Stimulated activated naive B cell treated with anti-CD40 and anti-IgM and Interleukin-4, amounts not matched to agents 10 μg/mL and 1 μg/mL and 100 μg/mL, for 72 hours (primary cell): ENCODE measurements around the gene HOOK1.
A peak's percentile ranks its signal among the peaks of the same experiment; 100 is the strongest.
"Not testable (repeated sequence)": the region's sequence is repeated elsewhere in the genome, so short reads cannot be mapped to it uniquely, and the experiment has no call there.

Source experiments
- ATAC-seq, 2 donors: fragments of 150-1000 bp; cut with Tn5 transposase; replicated peaks; 2 replicates each; pipeline ENCODE4 v1.10.0; 2021; ENCODE audit warnings: moderate library complexity in 1 of 2
- DNase-seq: peaks from one replicate; pipeline ENCODE4 v3.0.0; 2021
- H3K27ac Mint-ChIP-seq: one replicate; pipeline ENCODE4 v1.8.0; 2022; ENCODE audit warnings: mild to moderate bottlenecking, mixed read lengths
- H3K27me3 Mint-ChIP-seq, 2 donors: one replicate each; pipeline ENCODE4 v1.8.0; 2022; ENCODE audit warnings: mixed read lengths in 2 of 2
- H3K36me3 Mint-ChIP-seq, 2 donors: one replicate each; pipeline ENCODE4 v1.8.0; 2022; ENCODE audit warnings: mixed read lengths in 2 of 2, mild to moderate bottlenecking in 1 of 2
- H3K4me1 Mint-ChIP-seq, 2 donors: one replicate each; pipeline ENCODE4 v1.8.0; 2022; ENCODE audit warnings: mixed read lengths in 2 of 2, mild to moderate bottlenecking in 1 of 2
- H3K4me3 Mint-ChIP-seq, 2 donors: one replicate each; pipeline ENCODE4 v1.8.0; 2022; ENCODE audit warnings: mild to moderate bottlenecking in 2 of 2, mixed read lengths in 2 of 2, moderate library complexity in 1 of 2
- H3K9me3 Mint-ChIP-seq, 2 donors: one replicate each; pipeline ENCODE4 v1.8.0; 2022; ENCODE audit warnings: mixed read lengths in 2 of 2, mild to moderate bottlenecking in 1 of 2

The HOOK1 gene

GRCh38 chr1:59892841-59893811, 78.4 kb downstream of the HOOK1 start:
- Mint-ChIP-seq H3K27me3 (peaks cover 0 to 7% of the 10 kb centered on the region in 2 donors), H3K4me3 (no peak overlapping the region), H3K9me3 (peaks cover 10 to 13% of the 10 kb centered on the region in 2 donors), H3K4me1 (no peaks in the 10 kb centered on the region), H3K27ac (no peak overlapping the region), H3K36me3 (peaks cover 0 to 5% of the 10 kb centered on the region in 2 donors)
- DNase-seq = no peak
- no peak for ATAC-seq

- Mint-ChIP-seq H3K36me3 (peaks cover 0 to 3% of the 10 kb centered on the region in 2 donors), H3K27ac (no peak overlapping the region)
Observed at GRCh38 chr1:59897165-59897564, 82.4 kb downstream of the HOOK1 start.

GRCh38 chr1:59898927-59899326, 84.2 kb downstream of the HOOK1 start:
- ATAC-seq = no peak
- DNase-seq = no peak
- H3K4me3 Mint-ChIP-seq = no peak overlapping the region

More at GRCh38 chr1:59897165-59897564, 82.4 kb downstream of the HOOK1 start:
- H3K9me3 Mint-ChIP-seq = no peaks in the 10 kb centered on the region
- H3K27me3 Mint-ChIP-seq = peaks cover 0 to 7% of the 10 kb centered on the region in 2 donors
- H3K4me1 Mint-ChIP-seq = no peaks in the 10 kb centered on the region
- no peak overlapping the region for H3K4me3 Mint-ChIP-seq
- ATAC-seq = no peak
- no peak for DNase-seq

GRCh38 chr1:59900640-59901039, 85.9 kb downstream of the HOOK1 start:
- ATAC-seq (no peak), DNase-seq (no peak)
- no peak overlapping the region for H3K4me3 Mint-ChIP-seq
- peaks cover 3 to 5% of the 10 kb centered on the region in 2 donors for H3K4me1 Mint-ChIP-seq
- H3K9me3 Mint-ChIP-seq = no peaks in the 10 kb centered on the region
- no peak overlapping the region for H3K27ac Mint-ChIP-seq
- peaks cover 0 to 3% of the 10 kb centered on the region in 2 donors for H3K36me3 Mint-ChIP-seq
- peaks cover 0 to 7% of the 10 kb centered on the region in 2 donors for H3K27me3 Mint-ChIP-seq

More at GRCh38 chr1:59898927-59899326, 84.2 kb downstream of the HOOK1 start:
- H3K4me1 Mint-ChIP-seq = peaks cover 3 to 5% of the 10 kb centered on the region in 2 donors
- H3K27ac Mint-ChIP-seq = no peak overlapping the region
- peaks cover 0 to 3% of the 10 kb centered on the region in 2 donors for H3K36me3 Mint-ChIP-seq
- no peaks in the 10 kb centered on the region for H3K9me3 Mint-ChIP-seq
- H3K27me3 Mint-ChIP-seq = peaks cover 0 to 7% of the 10 kb centered on the region in 2 donors

- H3K9me3 Mint-ChIP-seq = no peaks in the 10 kb centered on the region
- H3K4me3 Mint-ChIP-seq = no peak overlapping the region
- no peak overlapping the region for H3K27ac Mint-ChIP-seq
- H3K4me1 Mint-ChIP-seq = peaks cover 3 to 5% of the 10 kb centered on the region in 2 donors
- no peak for ATAC-seq
- peaks cover 0 to 3% of the 10 kb centered on the region in 2 donors for H3K36me3 Mint-ChIP-seq
- peaks cover 0 to 7% of the 10 kb centered on the region in 2 donors for H3K27me3 Mint-ChIP-seq
- no peak for DNase-seq
Observed at GRCh38 chr1:59901770-59902388, 87.1 kb downstream of the HOOK1 start.

- H3K9me3 Mint-ChIP-seq = no peaks in the 10 kb centered on the region
- H3K27ac Mint-ChIP-seq = no peak overlapping the region
- no peak overlapping the region for H3K4me3 Mint-ChIP-seq
- H3K27me3 Mint-ChIP-seq = peaks cover 0 to 7% of the 10 kb centered on the region in 2 donors
- ATAC-seq (peak; percentile 57 to 74), DNase-seq (no peak)
- peaks cover 0 to 3% of the 10 kb centered on the region in 2 donors for H3K36me3 Mint-ChIP-seq
- H3K4me1 Mint-ChIP-seq = peaks cover 3 to 5% of the 10 kb centered on the region in 2 donors
Observed at GRCh38 chr1:59903141-59903754, 88.5 kb downstream of the HOOK1 start.

- DNase-seq (no peak), ATAC-seq (no peak)
- Mint-ChIP-seq H3K4me1 (peaks cover 3 to 5% of the 10 kb centered on the region in 2 donors), H3K36me3 (no peaks in the 10 kb centered on the region), H3K27ac (no peak overlapping the region), H3K27me3 (peaks cover 0 to 2% of the 10 kb centered on the region in 2 donors), H3K9me3 (no peaks in the 10 kb centered on the region), H3K4me3 (no peak overlapping the region)
Observed at GRCh38 chr1:59906931-59907330, 92.2 kb downstream of the HOOK1 start.

GRCh38 chr1:59908084-59908483, 93.3 kb downstream of the HOOK1 start:
- ATAC-seq (no peak), DNase-seq (no peak)
- no peaks in the 10 kb centered on the region for H3K36me3 Mint-ChIP-seq
- H3K27ac Mint-ChIP-seq = no peak overlapping the region
- peaks cover 2 to 4% of the 10 kb centered on the region in 2 donors for H3K4me1 Mint-ChIP-seq
- H3K4me3 Mint-ChIP-seq = no peak overlapping the region
- no peaks in the 10 kb centered on the region for H3K27me3 Mint-ChIP-seq
- H3K9me3 Mint-ChIP-seq = no peaks in the 10 kb centered on the region

GRCh38 chr1:59908682-59909081, 93.9 kb downstream of the HOOK1 start:
- DNase-seq (no peak), ATAC-seq (no peak)
- no peaks in the 10 kb centered on the region for H3K9me3 Mint-ChIP-seq
- no peaks in the 10 kb centered on the region for H3K36me3 Mint-ChIP-seq
- H3K27me3 Mint-ChIP-seq = no peaks in the 10 kb centered on the region
- no peaks in the 10 kb centered on the region for H3K4me1 Mint-ChIP-seq
- H3K27ac Mint-ChIP-seq = no peak overlapping the region
- H3K4me3 Mint-ChIP-seq = no peak overlapping the region

GRCh38 chr1:59914791-59915286, 100.1 kb downstream of the HOOK1 start:
- not testable (repeated sequence) for H3K4me1 Mint-ChIP-seq, DNase-seq

GRCh38 chr1:59915516-59915915, 100.8 kb downstream of the HOOK1 start:
- Mint-ChIP-seq H3K4me3 (no peak overlapping the region), H3K9me3 (no peaks in the 10 kb centered on the region), H3K27ac (no peak overlapping the region), H3K4me1 (no peaks in the 10 kb centered on the region), H3K27me3 (peaks cover 5 to 16% of the 10 kb centered on the region in 2 donors), H3K36me3 (no peaks in the 10 kb centered on the region)
- no peak for ATAC-seq
- DNase-seq = no peak

More at GRCh38 chr1:59914791-59915286, 100.1 kb downstream of the HOOK1 start:
- not testable (repeated sequence) for H3K27ac Mint-ChIP-seq, H3K9me3 Mint-ChIP-seq, ATAC-seq, H3K36me3 Mint-ChIP-seq, H3K4me3 Mint-ChIP-seq
- peaks cover 5 to 16% of the 10 kb centered on the region in 2 donors for H3K27me3 Mint-ChIP-seq

GRCh38 chr1:59917026-59917784, 102.5 kb downstream of the HOOK1 start:
- H3K4me3 Mint-ChIP-seq = no peak overlapping the region
- ATAC-seq (no peak), DNase-seq (no peak)
- no peaks in the 10 kb centered on the region for H3K36me3 Mint-ChIP-seq
- peaks cover 11 to 19% of the 10 kb centered on the region in 2 donors for H3K27me3 Mint-ChIP-seq
- H3K27ac Mint-ChIP-seq = no peak overlapping the region
- H3K9me3 Mint-ChIP-seq = no peaks in the 10 kb centered on the region
- no peaks in the 10 kb centered on the region for H3K4me1 Mint-ChIP-seq

- DNase-seq (no peak), ATAC-seq (no peak)
- no peaks in the 10 kb centered on the region for H3K36me3 Mint-ChIP-seq
- peaks cover 11 to 19% of the 10 kb centered on the region in 2 donors for H3K27me3 Mint-ChIP-seq
- no peaks in the 10 kb centered on the region for H3K4me1 Mint-ChIP-seq
- H3K4me3 Mint-ChIP-seq = no peak overlapping the region
- H3K27ac Mint-ChIP-seq = no peak overlapping the region
- H3K9me3 Mint-ChIP-seq = no peaks in the 10 kb centered on the region
Observed at GRCh38 chr1:59917785-59918180, 103.0 kb downstream of the HOOK1 start.
